Measurements from ENCODE around the gene SLC23A1. TPM values are rescaled to one million over a fixed set of nuclear protein-coding genes. Genes with fewer than 3 reads are reported as not detected.

Gene SLC23A1
- total and polyA plus RNA-seq, 2 of the 13 experiments (the other 11 are each of a cell fraction or from before 2014, with no cell fraction given): 6.0 to 6.6 TPM

DNA sequence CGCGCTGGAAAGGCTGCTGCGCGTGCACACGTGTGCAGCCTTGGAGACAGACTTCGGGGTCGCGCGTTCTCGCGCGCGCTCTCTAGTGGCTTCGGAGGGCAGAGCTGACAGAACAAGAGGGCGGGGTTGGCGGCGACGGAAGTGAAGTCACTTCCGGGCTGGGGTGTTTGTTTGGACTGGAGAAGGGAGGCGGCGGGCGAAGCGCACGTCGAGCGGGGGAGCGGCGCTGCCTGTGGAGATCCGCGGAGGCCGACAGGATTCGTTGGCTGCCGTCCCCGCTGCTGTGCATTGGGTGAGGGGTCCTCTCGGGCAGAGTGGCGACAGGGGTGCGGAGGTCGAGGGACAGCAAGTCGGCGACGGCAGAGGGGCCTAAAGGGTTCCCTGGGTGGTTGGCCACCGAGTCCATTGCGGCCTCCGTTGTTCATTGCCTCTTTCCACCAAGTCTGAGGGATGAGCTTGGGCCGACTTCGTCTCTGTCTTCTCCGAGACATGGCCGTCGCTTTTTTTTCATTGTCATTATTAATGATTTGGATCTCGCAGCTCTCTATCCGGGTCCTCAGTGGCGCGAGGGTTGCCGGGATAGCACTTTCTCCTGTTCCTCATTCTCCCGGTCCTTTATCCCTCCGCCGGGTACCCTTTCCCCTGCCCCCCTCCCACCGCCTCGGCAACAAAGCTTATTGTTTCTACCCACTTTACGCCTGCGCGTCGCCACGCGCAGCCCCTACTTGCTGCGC is 41.2 kb downstream of the SLC23A1 start, which contains the start of gene PAIP2 (continued):
- TF ChIP-seq, protein P1, sequence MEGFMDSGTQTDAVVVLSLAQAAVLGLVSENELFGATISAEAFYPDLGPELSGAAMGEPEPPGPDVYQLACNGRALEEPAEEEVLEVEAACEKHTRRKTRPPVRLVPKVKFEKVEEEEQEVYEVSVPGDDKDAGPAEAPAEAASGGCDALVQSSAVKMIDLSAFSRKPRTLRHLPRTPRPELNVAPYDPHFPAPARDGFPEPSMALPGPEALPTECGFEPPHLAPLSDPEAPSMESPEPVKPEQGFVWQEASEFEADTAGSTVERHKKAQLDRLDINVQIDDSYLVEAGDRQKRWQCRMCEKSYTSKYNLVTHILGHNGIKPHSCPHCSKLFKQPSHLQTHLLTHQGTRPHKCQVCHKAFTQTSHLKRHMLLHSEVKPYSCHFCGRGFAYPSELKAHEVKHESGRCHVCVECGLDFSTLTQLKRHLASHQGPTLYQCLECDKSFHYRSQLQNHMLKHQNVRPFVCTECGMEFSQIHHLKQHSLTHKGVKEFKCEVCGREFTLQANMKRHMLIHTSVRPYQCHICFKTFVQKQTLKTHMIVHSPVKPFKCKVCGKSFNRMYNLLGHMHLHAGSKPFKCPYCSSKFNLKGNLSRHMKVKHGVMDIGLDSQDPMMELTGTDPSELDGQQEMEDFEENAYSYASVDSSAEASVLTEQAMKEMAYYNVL (CRISPR knock-in tag; IDR thresholded peaks at IDR 0.05; ENCODE audit: borderline replicate concordance): peak; percentile 94; the same call in 1 of the 2 replicates
- peak; percentile 73; the same call in 1 of the 2 replicates for TF ChIP-seq ATF7-NPFF (CRISPR knock-in tag; IDR thresholded peaks at IDR 0.05; ENCODE audit: low read depth)
- TF ChIP-seq, protein P2, sequence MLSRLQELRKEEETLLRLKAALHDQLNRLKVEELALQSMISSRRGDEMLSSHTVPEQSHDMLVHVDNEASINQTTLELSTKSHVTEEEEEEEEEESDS (CRISPR knock-in tag; IDR thresholded peaks at IDR 0.05; ENCODE audit: borderline replicate concordance): no peak
- peak; percentile 61 for TF ChIP-seq CBFB (CRISPR knock-in tag; IDR thresholded peaks at IDR 0.05)
- TF ChIP-seq ZNF382 (CRISPR knock-in tag; IDR thresholded peaks at IDR 0.05; ENCODE audit: borderline replicate concordance): no peak
- TF ChIP-seq ZNF850 (CRISPR knock-in tag; conservative IDR thresholded peaks at IDR 0.05): no peak
- TF ChIP-seq ZNF496 (CRISPR knock-in tag; IDR thresholded peaks at IDR 0.05; ENCODE audit: insufficient replicate concordance): no peak
- peak; percentile 54 for TF ChIP-seq JARID2 (CRISPR knock-in tag; IDR thresholded peaks at IDR 0.05; ENCODE audit: insufficient replicate concordance)
- TF ChIP-seq, protein P3, sequence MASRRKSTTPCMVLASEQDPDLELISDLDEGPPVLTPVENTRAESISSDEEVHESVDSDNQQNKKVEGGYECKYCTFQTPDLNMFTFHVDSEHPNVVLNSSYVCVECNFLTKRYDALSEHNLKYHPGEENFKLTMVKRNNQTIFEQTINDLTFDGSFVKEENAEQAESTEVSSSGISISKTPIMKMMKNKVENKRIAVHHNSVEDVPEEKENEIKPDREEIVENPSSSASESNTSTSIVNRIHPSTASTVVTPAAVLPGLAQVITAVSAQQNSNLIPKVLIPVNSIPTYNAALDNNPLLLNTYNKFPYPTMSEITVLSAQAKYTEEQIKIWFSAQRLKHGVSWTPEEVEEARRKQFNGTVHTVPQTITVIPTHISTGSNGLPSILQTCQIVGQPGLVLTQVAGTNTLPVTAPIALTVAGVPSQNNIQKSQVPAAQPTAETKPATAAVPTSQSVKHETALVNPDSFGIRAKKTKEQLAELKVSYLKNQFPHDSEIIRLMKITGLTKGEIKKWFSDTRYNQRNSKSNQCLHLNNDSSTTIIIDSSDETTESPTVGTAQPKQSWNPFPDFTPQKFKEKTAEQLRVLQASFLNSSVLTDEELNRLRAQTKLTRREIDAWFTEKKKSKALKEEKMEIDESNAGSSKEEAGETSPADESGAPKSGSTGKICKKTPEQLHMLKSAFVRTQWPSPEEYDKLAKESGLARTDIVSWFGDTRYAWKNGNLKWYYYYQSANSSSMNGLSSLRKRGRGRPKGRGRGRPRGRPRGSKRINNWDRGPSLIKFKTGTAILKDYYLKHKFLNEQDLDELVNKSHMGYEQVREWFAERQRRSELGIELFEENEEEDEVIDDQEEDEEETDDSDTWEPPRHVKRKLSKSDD (CRISPR knock-in tag; IDR thresholded peaks at IDR 0.05; ENCODE audit: low read depth): no peak
- TF ChIP-seq ZNF782 (CRISPR knock-in tag; IDR thresholded peaks at IDR 0.05; ENCODE audit: borderline replicate concordance): peak; percentile 63; the same call in 1 of the 2 replicates
- TF ChIP-seq, protein P4, sequence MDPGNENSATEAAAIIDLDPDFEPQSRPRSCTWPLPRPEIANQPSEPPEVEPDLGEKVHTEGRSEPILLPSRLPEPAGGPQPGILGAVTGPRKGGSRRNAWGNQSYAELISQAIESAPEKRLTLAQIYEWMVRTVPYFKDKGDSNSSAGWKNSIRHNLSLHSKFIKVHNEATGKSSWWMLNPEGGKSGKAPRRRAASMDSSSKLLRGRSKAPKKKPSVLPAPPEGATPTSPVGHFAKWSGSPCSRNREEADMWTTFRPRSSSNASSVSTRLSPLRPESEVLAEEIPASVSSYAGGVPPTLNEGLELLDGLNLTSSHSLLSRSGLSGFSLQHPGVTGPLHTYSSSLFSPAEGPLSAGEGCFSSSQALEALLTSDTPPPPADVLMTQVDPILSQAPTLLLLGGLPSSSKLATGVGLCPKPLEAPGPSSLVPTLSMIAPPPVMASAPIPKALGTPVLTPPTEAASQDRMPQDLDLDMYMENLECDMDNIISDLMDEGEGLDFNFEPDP (CRISPR knock-in tag; conservative IDR thresholded peaks at IDR 0.05): no peak
- no peak for TF ChIP-seq SIX1 (CRISPR knock-in tag; IDR thresholded peaks at IDR 0.05; ENCODE audit: borderline replicate concordance)
- peak; percentile 84 for TF ChIP-seq KDM4B (CRISPR knock-in tag; IDR thresholded peaks at IDR 0.05)
- TF ChIP-seq, protein P5, sequence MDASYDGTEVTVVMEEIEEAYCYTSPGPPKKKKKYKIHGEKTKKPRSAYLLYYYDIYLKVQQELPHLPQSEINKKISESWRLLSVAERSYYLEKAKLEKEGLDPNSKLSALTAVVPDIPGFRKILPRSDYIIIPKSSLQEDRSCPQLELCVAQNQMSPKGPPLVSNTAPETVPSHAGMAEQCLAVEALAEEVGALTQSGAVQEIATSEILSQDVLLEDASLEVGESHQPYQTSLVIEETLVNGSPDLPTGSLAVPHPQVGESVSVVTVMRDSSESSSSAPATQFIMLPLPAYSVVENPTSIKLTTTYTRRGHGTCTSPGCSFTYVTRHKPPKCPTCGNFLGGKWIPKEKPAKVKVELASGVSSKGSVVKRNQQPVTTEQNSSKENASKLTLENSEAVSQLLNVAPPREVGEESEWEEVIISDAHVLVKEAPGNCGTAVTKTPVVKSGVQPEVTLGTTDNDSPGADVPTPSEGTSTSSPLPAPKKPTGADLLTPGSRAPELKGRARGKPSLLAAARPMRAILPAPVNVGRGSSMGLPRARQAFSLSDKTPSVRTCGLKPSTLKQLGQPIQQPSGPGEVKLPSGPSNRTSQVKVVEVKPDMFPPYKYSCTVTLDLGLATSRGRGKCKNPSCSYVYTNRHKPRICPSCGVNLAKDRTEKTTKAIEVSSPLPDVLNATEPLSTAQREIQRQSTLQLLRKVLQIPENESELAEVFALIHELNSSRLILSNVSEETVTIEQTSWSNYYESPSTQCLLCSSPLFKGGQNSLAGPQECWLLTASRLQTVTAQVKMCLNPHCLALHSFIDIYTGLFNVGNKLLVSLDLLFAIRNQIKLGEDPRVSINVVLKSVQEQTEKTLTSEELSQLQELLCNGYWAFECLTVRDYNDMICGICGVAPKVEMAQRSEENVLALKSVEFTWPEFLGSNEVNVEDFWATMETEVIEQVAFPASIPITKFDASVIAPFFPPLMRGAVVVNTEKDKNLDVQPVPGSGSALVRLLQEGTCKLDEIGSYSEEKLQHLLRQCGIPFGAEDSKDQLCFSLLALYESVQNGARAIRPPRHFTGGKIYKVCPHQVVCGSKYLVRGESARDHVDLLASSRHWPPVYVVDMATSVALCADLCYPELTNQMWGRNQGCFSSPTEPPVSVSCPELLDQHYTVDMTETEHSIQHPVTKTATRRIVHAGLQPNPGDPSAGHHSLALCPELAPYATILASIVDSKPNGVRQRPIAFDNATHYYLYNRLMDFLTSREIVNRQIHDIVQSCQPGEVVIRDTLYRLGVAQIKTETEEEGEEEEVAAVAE (CRISPR knock-in tag; IDR thresholded peaks at IDR 0.05; ENCODE audit: borderline replicate concordance): no peak
- TF ChIP-seq ZNF446 (CRISPR knock-in tag; IDR thresholded peaks at IDR 0.05): no peak
- TF ChIP-seq ZNF235 (CRISPR knock-in tag; IDR thresholded peaks at IDR 0.05; ENCODE audit: borderline replicate concordance): peak; percentile 91; the same call in 1 of the 2 replicates
- no peak for TF ChIP-seq TEAD2 (CRISPR knock-in tag; IDR thresholded peaks at IDR 0.05)

Measured in HepG2 (cell line).